ENCODE results near the gene PXDC1.
A peak's percentile ranks its signal among the peaks of the same experiment; 100 is the strongest.

Gene PXDC1

DNA sequence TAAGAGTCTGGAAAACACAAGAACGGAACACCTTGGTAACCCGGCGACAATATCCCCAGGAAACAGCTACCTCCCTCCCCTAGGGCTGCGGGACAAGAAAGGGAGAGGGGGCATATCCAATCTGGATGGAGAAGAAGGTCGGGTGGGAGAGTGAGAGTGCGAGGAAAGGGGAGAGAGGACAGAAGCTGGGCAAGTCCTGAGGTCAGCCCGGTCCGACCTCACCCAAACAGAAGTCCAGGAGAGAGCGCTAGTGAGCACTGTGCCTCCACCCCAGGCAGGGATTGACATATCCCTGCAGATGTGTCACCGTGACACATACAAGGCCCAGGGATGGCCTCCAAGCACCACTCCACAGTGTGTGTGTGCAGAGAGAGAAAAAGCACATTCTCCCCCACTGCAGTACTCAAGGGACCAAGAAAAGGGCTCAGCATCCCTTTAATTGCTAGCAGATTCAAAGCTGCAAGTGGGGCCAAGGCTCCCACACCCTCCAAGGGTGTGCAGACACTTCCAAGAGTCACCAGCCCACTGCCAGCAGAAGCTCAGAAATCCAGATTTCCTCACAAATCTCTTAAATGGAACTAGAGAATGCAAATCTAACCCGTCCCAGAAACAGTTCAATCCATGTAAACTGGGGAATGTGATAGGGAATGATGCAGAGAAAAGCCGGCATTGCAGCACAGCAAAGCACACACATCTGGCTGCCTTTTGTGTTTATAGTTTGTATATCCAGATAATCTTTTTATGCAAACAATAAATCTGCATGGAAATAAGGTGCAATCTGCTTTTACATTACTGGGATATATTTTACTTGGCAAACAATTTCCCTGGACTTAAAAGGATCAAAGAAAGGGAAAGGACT lies 3.1 kb downstream of the PXDC1 start:
- peak in 30 of 56 donors; percentile 6 to 68 (median 31) for DNase-seq

DNA sequence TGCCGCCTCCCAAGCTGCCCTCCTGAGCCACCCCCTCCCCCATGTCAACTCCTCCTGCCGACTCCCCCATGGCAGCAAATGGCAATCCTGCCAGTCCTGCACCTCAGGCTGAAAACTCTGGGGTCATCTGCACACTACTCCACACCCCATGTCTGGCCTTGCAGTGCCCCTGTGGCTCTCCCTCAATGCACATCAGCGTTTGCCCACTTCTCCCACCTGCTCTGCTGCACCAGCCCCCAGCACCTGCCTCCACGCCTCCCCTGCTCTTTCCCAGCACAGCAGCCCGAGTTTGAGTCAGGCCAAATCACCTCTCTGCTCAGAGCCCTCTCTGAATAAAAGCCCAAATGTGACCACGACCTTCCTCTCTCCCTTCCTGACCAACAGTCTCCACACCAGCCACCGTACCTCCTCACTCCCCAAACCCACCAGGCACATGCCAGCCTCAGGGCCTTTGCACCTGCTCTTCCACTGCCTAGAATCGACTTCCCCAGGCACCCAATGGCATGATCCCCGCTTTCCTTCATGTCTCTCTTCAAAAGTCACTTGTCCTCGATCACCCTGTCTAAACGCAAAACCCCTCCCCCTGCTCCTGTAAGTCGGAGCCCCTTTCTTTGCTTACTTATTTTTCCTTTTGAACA lies 4.3 kb downstream of the PXDC1 start:
- DNase-seq, result no peak

- DNase-seq, result no peak
Measured at GRCh38 chr6:3746696-3747095, 4.8 kb downstream of the PXDC1 start.

DNA sequence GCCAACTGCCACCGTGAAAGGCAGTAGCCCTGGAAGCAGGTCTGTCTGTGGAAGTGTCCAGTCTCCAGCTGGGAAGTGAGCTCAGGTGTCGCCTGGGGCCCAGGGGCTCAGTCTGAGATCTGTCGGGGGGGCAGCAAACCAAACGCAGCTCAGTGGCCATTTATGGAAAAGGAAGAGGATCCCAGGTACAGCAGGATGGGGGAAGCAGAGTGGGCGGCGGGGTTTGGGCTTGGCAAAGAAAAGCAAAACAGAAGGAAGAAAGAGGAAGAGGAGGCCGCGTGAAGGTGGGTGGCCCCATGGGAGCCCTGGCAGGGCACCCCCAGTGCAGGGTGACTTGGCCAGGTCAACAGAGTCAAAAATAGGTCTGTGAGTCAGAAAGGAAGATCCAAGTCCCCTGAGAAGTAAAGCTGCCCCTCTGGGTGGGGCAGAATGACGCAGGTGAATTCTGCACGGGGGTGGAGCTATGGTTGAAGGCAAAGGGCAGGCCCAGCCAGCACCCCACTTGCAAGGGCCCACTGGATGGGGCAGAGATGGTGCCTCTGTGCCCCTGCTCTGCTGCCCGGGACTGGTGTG lies 5.3 kb downstream of the PXDC1 start:
- DNase-seq, result no peak

GRCh38 chr6:3745566-3746118 lies 5.9 kb downstream of the PXDC1 start:
- DNase-seq, result no peak

GRCh38 chr6:3744901-3745470 lies 6.5 kb downstream of the PXDC1 start:
- DNase-seq, result no peak

GRCh38 chr6:3744211-3744900 lies 7.2 kb downstream of the PXDC1 start:
- no peak for DNase-seq

DNA sequence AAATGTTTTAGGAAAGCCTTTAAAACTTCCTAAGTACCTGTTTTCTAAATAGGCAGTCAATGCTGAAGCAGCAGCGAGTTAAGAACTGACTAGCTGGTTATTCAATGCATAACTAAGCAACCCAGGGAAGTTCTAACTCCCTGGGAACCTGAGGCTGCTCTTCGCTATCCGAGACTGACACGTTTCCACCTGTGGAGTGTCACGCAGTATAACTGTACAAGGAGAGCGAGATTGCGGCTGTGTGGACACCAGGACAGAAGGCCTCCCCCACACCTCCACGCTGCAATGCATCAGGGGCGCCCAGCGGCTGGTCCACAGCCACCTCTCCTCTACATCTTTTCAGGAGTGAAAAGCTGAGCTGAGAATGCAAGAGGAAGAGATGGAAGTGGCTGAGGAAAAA lies 8.0 kb downstream of the PXDC1 start:
- DNase-seq, result no peak

DNA sequence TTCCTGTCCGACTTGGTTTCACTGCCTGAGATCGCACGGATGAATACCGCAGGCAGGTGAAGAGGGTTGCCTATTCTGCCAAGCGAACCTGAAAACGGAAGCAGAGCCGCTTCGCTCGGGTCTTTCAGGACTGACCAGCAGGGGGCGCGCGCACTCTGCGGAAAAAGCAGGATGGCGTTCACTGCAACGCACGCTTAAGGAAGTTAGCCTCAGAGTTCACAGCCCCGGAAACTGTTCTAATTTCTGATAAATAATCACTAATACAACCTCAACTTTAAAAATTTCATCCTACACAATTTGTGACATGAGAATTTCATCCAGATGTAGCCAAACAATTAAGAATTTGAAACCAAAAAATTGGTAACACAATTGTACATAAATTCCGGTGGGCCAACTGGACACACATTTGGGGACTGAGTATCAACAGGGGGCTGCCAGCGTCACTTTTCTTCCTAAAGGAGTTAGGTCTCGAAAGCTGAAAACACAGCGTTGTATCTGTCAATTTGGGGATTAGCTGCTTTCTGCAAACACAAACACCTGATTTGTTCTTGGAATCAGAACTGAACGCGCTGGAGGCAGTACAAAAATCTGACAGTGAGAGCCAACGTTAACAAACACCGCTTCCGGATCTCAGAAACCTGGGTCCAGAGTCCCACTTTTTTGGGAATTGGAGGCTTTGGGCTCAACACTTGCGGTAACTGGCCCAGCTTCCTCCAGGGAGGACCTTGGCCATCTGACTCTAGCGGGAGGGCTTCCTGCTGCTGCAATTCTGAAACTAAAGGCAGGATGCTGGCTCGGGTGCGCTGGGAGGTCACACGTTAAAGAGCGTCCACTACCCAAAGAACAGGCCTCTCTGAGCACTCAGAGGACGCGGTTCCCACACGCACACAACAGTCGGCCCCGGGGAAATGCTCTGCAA lies 8.8 kb downstream of the PXDC1 start:
- peak in 52 of 56 donors; percentile 34 to 92 (median 72) for DNase-seq

DNA sequence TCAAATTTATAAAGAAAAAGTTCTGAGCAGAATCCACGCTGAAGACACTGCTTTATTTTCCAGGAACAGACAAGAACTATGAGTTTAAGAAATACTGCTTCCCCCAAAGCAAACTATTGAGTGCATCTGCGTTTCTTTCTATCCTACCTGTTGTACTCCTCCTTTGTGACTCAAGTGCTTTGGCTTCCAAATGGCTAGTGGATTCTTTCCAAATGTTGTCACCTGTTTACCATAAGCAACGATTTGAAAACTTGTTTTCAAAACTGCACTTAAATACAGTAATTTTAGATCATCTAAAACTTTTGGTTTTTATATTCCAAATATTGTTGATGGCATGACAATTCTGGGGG lies 9.5 kb downstream of the PXDC1 start:
- DNase-seq, result no peak

GRCh38 chr6:3741477-3741871 lies 10.0 kb downstream of the PXDC1 start:
- no peak for DNase-seq

DNA sequence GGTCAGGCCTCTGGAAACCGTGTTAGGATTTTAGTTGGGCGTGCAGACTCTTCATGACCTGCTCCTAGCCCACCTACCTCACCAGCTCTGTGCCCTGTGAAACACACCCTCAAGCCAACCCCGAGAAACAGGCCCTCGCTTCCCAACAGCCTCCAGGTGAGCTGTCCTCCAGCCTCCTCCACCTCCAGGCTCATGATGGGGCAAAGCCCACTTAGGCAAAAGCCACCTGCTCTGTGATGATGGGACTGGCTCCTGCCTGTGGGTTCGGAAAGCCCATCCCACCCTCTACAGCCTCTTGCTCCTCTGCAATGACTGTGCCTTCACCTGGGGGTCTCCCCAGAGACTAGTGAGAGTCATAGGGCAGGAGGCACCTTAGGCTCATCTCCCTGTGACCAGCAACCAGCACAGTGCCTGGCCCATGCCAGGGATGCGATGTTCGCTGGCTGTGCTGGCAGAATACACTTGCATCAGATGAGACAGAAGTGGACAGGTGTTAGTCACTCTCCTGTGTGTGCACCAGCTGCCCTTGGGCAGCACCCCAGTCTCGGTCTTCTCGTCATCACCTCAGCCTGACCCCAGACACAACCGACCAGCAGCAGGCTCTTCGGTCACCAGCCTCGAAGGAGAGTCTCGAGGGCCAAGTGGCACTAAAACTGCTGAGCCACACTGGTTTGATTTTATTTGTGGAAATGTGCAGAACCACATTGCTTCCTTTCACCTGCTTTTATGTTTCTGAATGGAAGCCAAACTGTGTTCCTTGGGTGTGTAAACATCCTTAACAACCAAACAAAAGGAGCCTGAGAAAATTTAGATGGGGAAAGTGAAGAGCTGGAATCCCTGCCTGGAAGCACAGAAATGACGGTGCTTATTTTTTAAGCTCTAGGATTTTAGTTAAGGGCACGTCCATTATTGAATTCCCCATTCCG lies 10.7 kb downstream of the PXDC1 start:
- no peak for DNase-seq

- DNase-seq, result no peak
Measured at GRCh38 chr6:3739311-3739897, 12.1 kb downstream of the PXDC1 start.

GRCh38 chr6:3738381-3739131 lies 13.0 kb downstream of the PXDC1 start:
- DNase-seq, result no peak

- no peak for DNase-seq
Measured at GRCh38 chr6:3737831-3738210, 13.7 kb downstream of the PXDC1 start.

- peak in 3 of 56 donors; percentile 14 to 27 (median 18) for DNase-seq
Measured at GRCh38 chr6:3737149-3737830, 14.2 kb downstream of the PXDC1 start.

GRCh38 chr6:3735029-3735605 lies 16.4 kb downstream of the PXDC1 start:
- no peak for DNase-seq
